ENCODE results near the gene CLCN1. TPM values are rescaled to one million over a fixed set of nuclear protein-coding genes. Genes with fewer than 3 reads are reported as not detected.

CLCN1 gene
- total and polyA plus RNA-seq, 2 donors (not counting 3 experiments of a cell fraction or from before 2014, with no cell fraction given): not detected

DNA sequence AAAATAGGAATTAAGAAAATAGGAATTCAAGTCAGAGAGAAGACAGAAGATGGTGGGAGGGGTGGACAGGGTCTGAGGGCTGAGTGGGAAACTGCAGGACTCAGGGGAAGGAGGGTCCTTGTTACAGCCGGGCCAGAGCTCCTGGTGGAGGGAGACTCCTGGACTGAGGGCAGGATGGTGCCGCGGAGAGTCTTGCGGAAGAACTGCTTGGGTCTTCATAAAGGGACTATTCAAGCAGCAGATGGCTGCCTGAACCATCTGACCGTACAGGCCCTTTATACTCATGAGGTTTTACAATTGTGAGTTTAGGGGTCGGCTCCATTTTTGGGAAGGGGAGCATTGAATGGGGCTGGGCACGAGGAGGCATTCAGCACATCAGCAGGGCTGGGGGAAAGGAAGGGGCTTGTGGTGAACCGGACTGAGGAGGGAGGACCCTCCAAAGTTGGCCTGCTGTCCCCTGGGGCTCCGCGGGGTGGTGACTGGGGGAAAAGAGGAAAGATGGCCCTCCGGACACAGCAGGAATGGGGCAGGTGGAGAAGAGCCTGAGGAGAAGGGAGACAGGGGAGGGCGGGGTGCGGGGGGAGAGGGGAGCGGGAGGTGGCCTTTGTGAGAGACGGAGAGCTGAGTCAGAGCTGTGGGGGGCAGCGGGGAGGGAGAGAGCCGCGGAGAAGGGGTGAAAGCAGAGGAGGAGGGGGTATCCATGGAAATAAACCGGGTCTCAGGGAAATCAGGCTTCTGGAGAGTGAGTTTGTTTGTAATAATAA, 45.1 kb downstream of the CLCN1 start:
- FAIRE-seq (no peak), DNase-seq (ENCODE audit: low read depth, low spot score) (no peak)
- H3K4me2 ChIP-seq (ENCODE audit: insufficient read depth, low read length): no peak overlapping the region
- H3K4me1 ChIP-seq (ENCODE audit: control insufficient read depth, extremely low read depth, insufficient read depth, low read length): no peaks in the 10 kb centered on the region
- no peaks in the 10 kb centered on the region for H3K9me3 ChIP-seq (replicated peaks; ENCODE audit: control insufficient read depth, insufficient read depth, low read length)
- H3K79me2 ChIP-seq (ENCODE audit: control insufficient read depth, insufficient read depth, low read length): no peaks in the 10 kb centered on the region
- H2AFZ ChIP-seq (ENCODE audit: low read depth, low read length): no peak overlapping the region
- no peaks in the 10 kb centered on the region for H3K36me3 ChIP-seq (ENCODE audit: control insufficient read depth in 2 of 2, extremely low read depth in 1 of 2, insufficient read depth in 2 of 2, low read length in 2 of 2)
- no TSS peak for BruUV-seq (replicated peaks)
- no peak overlapping the region for H3K27ac ChIP-seq (ENCODE audit: insufficient read depth, low read depth, low read length)
- TF ChIP-seq POLR2A (IDR thresholded peaks at IDR 0.05; ENCODE audit: low read depth, low read length) (no peak), EZH2 (IDR thresholded peaks at IDR 0.05; ENCODE audit: borderline replicate concordance, low read depth, low read length, severe bottlenecking) (no peak)
- dilution Hi-C loops (cut with MboI; ENCODE audit: extremely low pct_ligation_motif_present, low sequenced_read_pairs) (no loop called here), intact Hi-C loops (cut with micrococcal nuclease) (loop anchor here (5.0 kb wide), 1 partner anchor 54 kb away; no protein-coding TSS in a partner anchor)
- no peaks in the 10 kb centered on the region for H3K9me1 ChIP-seq (replicated peaks; ENCODE audit: control insufficient read depth, extremely low read depth, insufficient read depth, low read length)
- H3K4me3 ChIP-seq (replicated peaks in 1 of 3; ENCODE audit: insufficient read depth in 1 of 3, low read depth in 1 of 3, low read length in 3 of 3): no peak overlapping the region
- no peaks in the 10 kb centered on the region for H4K20me1 ChIP-seq (replicated peaks; ENCODE audit: control insufficient read depth, extremely low read depth, insufficient read depth, low read length)
- ChIA-PET POLR2A (no interaction called here), CTCF (interaction anchor here (0.9 to 3.1 kb wide), 4 partner anchors 8 to 121 kb away, joined by 3 to 12 read pairs (median 6); no protein-coding TSS in a partner anchor)
- H3K27me3 ChIP-seq (ENCODE audit: control insufficient read depth in 2 of 2, insufficient read depth in 2 of 2, low read length in 2 of 2): peaks cover 26 to 41% of the 10 kb centered on the region in 2 experiments
- no peak overlapping the region for H3K9ac ChIP-seq (replicated peaks; ENCODE audit: extremely low read depth, insufficient read depth, low read length)

DNA sequence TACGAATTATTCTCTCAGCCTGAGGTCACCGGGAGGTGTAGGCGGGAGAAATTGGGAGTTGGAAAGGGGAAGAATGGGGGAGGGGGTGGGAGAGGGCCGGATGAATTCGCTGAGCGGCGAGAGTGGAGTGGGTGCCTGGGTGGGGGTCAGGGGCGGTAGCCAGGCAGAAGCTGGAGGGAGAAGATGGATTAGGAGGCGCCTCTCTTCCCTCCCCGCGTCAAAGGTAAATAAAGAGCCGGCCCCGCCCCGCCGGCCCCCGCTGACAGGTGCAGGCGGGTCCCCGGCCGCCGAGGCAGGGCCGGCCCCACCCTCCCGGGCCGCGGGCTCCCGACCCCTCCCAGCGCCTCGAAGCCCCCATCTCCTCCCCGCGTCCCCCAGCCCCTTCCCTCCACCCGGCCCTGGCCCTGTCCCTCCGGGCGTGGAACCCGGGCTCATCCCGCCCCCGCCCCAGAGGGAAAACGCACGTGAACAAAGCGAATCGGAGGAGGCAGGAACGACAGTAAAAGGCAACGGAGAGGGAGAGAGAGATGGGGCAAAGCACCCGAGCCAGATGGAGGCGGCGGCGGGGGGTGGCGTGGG, 45.7 kb downstream of the CLCN1 start:
- Histone ChIP-seq H3K36me3 (ENCODE audit: control insufficient read depth in 2 of 2, extremely low read depth in 1 of 2, insufficient read depth in 2 of 2, low read length in 2 of 2) (no peaks in the 10 kb centered on the region), H3K79me2 (ENCODE audit: control insufficient read depth, insufficient read depth, low read length) (no peaks in the 10 kb centered on the region), H2AFZ (ENCODE audit: low read depth, low read length) (peak overlapping the region; percentile 91), H3K4me1 (ENCODE audit: control insufficient read depth, extremely low read depth, insufficient read depth, low read length) (no peaks in the 10 kb centered on the region), H3K4me2 (ENCODE audit: insufficient read depth, low read length) (no peak overlapping the region), H3K27ac (ENCODE audit: insufficient read depth, low read depth, low read length) (no peak overlapping the region), H3K4me3 (replicated peaks in 1 of 3; ENCODE audit: insufficient read depth in 1 of 3, low read depth in 1 of 3, low read length in 3 of 3) (peak overlapping the region in 2 of 3 experiments; percentile 45 to 51), H4K20me1 (replicated peaks; ENCODE audit: control insufficient read depth, extremely low read depth, insufficient read depth, low read length) (no peaks in the 10 kb centered on the region), H3K9me3 (replicated peaks; ENCODE audit: control insufficient read depth, insufficient read depth, low read length) (no peaks in the 10 kb centered on the region), H3K9me1 (replicated peaks; ENCODE audit: control insufficient read depth, extremely low read depth, insufficient read depth, low read length) (no peaks in the 10 kb centered on the region), H3K9ac (replicated peaks; ENCODE audit: extremely low read depth, insufficient read depth, low read length) (no peak overlapping the region), H3K27me3 (ENCODE audit: control insufficient read depth in 2 of 2, insufficient read depth in 2 of 2, low read length in 2 of 2) (peaks cover 26 to 42% of the 10 kb centered on the region in 2 experiments)
- ChIA-PET POLR2A (no interaction called here), CTCF (no interaction called here)
- dilution Hi-C loops (cut with MboI; ENCODE audit: extremely low pct_ligation_motif_present, low sequenced_read_pairs): no loop called here
- DNase-seq (ENCODE audit: low read depth, low spot score): no peak
- no TSS peak for BruUV-seq (replicated peaks)
- TF ChIP-seq POLR2A (IDR thresholded peaks at IDR 0.05; ENCODE audit: low read depth, low read length) (no peak), EZH2 (IDR thresholded peaks at IDR 0.05; ENCODE audit: borderline replicate concordance, low read depth, low read length, severe bottlenecking) (no peak), GATA2 (IDR thresholded peaks at IDR 0.05; ENCODE audit: insufficient read depth, insufficient read length, low read depth, low read length) (no peak), POLR2AphosphoS5 (IDR thresholded peaks at IDR 0.05; ENCODE audit: insufficient read depth, low read depth, low read length) (no peak)
- TF ChIP-seq, protein P1, sequence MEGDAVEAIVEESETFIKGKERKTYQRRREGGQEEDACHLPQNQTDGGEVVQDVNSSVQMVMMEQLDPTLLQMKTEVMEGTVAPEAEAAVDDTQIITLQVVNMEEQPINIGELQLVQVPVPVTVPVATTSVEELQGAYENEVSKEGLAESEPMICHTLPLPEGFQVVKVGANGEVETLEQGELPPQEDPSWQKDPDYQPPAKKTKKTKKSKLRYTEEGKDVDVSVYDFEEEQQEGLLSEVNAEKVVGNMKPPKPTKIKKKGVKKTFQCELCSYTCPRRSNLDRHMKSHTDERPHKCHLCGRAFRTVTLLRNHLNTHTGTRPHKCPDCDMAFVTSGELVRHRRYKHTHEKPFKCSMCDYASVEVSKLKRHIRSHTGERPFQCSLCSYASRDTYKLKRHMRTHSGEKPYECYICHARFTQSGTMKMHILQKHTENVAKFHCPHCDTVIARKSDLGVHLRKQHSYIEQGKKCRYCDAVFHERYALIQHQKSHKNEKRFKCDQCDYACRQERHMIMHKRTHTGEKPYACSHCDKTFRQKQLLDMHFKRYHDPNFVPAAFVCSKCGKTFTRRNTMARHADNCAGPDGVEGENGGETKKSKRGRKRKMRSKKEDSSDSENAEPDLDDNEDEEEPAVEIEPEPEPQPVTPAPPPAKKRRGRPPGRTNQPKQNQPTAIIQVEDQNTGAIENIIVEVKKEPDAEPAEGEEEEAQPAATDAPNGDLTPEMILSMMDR (IDR thresholded peaks at IDR 0.05; ENCODE audit: extremely low read depth in 1 of 2, insufficient read depth in 1 of 2, low read depth in 1 of 2, low read length in 2 of 2): no peak
- TF ChIP-seq, protein P2, sequence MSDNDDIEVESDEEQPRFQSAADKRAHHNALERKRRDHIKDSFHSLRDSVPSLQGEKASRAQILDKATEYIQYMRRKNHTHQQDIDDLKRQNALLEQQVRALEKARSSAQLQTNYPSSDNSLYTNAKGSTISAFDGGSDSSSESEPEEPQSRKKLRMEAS (IDR thresholded peaks at IDR 0.05; ENCODE audit: insufficient read depth, insufficient read length): no peak
- no peak for FAIRE-seq
- intact Hi-C loops (cut with micrococcal nuclease): loop anchor here (2.0 to 5.0 kb wide), 2 partner anchors 17 to 54 kb away; no protein-coding TSS in a partner anchor
